Glomerular endothelial cell (primary cell): ENCODE results near the gene SEPTIN8. TPM values are rescaled to one million over a fixed set of nuclear protein-coding genes. Genes with fewer than 3 reads are reported as not detected.
A peak's percentile ranks its signal among the peaks of the same experiment; 100 is the strongest.

Source experiments
- DNase-seq: peaks from one replicate; pipeline ENCODE4 v3.0.0-alpha.2; 2011; ENCODE audit warnings: low read depth, low spot score; ENCODE audit errors: extremely low read depth
- total RNA-seq: library from RNA; depleted of rRNA; stranded (reverse); fragments of >200 nt; gene quantifications from 2 replicates; pipeline ENCODE4 v1.2.3, GENCODE V29; 2015

Gene SEPTIN8, protein sequence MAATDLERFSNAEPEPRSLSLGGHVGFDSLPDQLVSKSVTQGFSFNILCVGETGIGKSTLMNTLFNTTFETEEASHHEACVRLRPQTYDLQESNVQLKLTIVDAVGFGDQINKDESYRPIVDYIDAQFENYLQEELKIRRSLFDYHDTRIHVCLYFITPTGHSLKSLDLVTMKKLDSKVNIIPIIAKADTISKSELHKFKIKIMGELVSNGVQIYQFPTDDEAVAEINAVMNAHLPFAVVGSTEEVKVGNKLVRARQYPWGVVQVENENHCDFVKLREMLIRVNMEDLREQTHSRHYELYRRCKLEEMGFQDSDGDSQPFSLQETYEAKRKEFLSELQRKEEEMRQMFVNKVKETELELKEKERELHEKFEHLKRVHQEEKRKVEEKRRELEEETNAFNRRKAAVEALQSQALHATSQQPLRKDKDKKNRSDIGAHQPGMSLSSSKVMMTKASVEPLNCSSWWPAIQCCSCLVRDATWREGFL
- 60.4 and 65.0 TPM in 2 replicates for total RNA-seq

DNA sequence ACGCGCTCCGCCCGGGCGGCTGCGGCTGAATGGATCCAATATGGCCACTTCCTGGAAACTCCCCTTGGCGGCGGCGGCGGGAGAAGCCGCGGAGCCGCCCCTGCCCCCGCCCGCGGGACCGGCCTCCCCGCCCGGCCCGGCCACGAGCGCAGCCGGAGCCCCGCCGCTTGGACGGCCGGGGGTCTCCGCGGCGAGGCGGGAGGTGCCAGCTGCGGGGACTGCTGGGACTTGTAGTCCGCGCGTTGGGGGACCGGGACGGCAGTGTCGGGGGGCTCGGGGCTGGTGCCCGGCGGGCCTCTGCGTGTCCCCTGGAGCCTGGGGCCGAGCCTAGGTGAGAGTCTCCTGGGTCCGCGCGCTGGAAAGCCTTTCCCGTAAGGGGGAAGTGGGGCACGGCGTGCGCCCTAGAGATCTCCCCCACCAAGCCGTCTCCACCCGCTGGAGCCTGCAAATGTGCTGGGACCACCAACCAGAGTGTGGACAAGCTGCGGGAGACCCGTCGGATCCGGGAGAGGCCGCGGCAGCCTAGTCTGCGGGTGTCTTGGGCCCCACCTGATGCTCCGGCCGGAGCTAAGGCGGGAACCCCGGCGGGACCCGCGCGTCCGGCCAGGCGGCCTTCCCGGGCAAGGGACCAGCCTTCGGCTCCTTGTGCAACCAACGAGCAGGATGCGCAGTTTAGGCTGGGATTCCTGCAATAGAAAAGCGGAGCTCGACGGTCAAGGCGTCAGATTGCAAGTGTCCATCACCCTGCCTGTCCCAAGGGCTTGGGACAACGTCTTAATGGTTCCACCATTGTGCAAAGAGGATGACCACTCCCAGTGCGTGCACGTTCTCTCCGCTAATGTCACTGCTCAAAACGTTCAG lies at the start of gene SEPTIN8:
TSS of gene SEPTIN8 (minus strand) at position 31 of the 861 bp plus-strand sequence. CDS start 102 bp downstream, outside the sequence.
- DNase-seq = no peak

DNA sequence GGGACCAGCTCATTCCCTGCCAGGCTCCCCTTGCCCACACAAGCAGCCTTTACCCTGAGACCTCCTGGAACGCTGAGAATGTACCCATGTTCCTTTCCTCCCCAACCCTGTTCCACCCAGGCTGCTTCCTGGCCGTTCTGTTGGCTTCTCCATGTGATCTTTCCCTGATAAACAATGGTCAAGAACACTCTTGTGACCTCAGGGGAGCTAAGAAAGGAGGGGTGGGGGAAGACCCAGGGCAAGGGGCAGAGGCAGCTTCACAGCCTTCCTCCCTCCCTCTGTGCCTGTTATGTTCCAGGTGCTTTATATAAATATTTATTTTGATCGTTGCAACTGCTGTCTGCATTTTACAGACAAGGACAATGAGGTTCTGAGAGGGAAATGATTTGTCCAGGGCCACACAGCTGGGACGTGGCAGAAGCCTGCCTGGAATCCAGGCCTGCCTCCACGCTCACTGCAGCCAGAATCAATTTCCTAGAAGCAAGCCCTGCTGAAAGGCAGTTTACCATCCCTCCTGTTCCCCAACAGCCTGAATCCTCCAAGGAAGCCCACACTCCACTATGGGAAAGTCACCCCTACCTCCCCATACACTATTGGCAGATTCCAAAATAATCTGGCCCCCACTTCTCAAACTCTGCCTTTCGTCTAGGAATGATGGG lies 49.5 kb upstream of the SEPTIN8 start:
- no peak for DNase-seq

DNA sequence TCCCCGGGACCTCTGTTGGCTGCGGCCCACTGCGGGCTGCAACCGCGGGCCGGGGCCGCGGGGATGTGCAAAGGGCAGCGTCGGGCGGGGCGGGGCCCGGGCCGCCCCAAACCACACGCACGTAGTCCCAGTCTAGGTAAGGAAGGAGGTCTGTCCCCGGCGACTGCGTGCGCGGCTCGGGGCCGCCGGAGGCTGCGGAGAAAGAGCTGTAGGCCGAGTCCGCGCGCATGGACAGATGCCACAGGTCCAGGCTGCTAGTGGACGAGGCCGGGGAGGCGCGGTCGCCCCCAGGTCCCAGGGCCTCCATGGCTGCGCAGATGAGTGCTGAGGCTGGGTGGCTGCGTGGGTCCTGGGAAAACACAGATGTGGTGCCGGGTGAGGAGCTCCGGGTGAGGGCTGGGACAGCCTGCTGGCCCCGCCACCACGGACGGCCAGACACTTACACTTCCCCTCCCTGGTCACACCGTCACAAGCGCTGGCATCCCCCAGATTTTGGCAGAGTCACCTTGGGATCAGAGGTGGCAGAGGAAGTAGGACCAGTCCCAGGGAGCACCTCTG lies 48.9 kb upstream of the SEPTIN8 start:
- DNase-seq = no peak

DNA sequence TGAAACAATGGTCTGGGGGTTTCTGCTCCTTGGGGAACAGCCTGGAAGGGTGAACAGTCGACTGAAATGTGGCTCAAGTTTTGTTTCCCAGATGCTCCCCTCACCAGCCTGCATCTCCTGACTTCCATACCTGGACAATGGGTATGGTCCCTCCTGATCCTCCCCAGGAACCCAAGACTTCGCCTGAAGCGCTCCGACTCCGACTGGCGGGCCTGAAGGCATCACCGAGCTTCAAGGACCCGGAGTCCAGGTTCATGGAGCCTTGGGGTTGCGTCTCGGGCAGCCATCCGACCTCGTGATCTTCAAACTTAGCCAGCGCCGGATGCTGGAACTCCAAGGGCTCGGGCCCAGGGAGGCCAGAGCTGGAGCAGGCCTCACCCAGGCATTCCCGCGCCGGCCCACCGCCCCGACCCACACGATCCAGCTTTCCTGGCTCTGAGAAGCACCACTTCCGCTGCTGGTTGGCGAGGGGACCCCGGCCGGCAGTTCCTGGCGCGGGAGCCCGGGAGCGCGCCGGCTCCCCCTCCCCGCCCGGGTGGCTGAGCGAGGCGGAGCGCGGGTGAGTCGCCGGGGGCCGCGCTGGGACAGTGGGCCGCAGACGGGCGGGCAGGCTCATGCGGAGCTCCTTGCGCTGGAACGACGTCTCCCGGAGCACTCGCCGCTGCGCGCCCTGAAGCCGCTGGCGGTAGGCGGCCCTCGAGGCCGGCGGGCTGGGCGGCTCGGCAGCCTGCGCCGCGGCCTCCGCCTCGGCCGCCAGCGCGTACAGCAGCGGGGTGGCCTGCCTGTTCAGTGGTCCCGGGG lies 48.2 kb upstream of the SEPTIN8 start:
- no peak for DNase-seq

DNA sequence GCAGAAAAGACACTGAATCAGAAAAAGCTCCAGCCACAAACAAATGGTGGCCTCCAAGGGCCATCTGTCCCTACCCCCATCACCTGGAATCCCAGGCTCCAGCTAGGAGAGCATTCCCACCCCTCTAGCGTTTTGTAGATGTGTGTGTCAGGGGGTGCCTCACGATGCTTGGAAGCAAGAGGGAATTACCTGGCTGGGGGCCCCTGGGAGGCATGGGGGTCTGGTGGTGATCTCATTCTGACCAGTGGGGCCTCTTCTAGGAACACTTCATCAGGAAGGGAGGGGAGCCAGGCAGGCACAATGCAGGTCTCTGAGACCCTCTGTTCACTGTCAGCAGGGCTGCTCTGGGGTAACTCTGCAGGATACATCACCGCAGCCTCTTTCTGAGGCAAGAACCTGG lies 47.4 kb upstream of the SEPTIN8 start:
- no peak for DNase-seq

DNA sequence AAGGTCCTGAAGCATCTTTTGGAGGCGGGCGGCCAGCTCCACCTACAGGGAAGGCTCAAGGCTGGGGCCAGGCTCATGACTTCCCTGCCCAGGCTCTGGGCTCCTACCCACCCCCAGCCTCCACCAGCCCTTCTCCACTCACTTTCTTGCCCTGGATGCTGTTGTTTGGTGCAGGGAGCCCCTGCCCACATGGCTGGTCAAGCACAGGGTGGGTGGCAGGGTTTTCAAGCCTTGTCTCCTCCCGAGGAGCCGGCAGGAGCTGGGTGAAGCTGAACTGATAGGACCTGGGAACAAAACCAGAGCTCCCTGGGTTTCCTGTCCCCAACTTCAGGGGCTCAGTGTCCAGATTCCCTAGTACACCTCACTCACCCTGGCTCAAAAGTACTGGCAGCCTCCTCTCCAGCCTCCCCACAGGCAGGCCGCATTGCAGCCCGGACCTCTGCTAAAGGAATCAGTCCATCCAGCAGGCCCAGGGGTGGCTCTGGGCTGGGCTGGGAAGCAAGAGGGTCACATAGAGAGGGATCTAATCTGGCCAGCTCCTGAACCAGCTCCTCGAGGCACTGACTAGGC lies 46.5 kb upstream of the SEPTIN8 start:
- no peak for DNase-seq

DNA sequence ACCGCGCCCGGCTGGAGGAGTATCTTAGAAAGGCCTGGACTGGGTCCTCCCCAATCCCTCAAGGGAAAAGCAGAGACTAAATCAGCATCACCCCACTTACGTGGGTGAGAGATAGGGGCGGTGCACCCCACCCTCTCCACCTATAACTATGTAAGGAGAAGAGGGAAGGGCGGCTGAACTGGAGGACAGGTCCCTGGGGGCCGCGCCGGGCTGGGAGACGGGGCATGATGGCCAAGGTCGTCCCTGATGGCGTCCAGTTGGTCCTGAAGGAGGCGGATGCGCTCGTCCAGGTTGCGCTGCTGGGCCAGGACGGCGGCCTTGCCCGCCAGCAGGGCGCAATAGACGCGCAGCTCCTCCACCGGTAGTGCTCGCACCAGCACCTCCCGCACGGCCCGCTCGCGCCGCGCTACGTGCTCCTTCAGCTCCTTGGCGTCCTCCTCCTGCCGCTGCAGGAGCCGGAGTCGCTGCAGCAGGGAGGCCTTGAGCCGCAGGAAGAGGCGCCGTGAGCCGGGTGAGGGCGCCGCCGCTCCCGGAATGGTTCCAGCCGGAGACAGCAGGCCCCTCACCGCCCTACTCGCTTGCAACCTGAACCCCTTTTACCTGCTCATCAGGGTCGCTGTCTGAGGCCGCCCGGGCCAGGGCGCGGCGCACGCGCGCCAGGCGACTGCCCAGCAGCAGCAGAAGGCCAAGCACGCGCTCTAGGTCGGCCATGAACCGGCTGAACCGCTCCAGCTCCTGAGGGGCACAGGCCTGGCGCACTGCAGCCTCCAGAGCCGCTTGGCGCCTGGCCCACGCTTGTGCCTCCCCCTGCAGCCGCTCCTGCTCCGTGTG lies 45.8 kb upstream of the SEPTIN8 start:
- DNase-seq = no peak

DNA sequence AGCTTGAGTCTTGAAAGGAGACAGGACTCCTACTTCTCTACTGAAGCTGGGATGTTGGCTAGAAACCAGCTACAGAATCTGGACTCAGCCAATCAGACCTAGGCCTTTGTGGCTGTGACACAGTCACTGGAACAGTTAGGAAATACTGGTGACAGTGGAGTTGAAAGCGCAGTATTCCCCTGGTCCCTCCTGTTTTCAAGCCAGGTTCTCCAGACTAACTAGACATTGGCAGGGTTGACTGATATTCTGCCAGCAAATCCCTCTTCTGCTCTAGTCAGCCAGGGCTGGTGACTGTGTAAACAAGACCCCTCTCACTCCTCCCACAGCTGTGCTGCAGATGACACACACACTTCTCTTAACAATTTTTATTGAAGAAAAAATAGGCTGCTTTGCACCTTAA lies 44.8 kb upstream of the SEPTIN8 start:
- DNase-seq = no peak

DNA sequence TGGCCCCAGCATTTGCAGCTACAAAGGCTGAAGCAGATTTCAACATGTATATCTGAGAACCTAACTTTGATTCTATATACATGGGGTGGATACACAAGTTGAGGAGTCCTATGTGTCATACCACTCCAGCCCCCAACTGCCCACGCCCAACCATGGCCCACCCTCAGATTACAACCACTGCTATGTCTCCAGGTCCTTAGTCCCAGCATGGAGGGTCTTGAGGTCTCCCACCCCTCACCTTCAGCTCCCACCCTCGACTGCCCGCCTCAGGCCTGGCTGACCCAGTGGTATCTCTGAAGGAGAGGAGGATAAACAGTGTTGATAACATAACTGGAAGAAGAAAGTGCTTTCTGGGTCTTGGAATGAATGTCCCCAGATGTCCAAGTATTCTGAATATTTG lies 44.3 kb upstream of the SEPTIN8 start:
- DNase-seq = no peak

DNA sequence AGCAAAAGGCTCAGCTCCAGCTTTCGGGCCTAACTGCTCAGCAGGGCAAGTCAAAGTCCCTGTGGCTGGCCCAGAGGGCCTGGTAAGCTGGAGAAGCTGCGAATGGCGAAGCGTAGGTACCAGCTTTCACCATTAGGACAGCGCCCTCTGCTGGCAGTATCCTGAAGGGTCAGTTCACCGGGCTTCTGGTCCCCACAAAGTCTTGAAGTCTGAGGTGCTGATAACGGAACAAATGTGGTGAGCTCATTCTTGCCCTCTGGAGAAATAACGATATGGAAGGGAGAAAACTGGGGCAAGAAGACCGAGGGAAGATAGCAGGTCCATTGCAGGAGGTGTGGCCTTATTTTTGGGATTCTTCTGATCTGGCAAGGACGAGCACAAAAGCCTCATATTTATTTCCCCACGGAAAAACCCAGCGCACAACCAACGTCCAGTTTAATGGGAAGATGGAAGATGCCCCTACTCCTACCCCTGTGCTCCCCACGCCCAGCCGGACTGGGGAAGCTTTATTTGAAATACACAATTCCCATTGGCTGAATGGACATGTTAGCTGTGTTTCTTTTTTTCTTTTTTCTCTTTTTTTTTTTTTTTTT lies 43.2 kb upstream of the SEPTIN8 start:
- DNase-seq = peak; percentile 82

DNA sequence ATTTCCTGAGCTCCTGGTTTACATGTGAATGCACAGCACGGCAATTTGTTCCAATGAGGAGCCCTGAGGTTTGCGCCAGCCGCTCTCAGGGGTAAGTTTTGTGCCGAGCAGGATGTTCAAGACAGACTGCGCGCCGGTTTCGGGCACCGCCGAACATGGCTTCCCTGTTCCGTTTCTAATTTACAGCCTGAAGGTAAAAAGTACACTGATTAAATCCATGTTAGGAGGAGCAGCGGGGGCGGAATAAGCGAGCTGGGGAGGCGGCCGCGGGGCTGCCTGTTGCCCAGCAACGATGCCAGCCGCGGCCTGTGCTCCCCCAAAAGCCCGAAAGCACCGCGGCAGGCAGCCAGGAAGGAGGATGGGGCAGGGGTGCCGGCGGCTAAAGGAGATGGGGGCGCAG lies 42.4 kb upstream of the SEPTIN8 start:
- DNase-seq = no peak

DNA sequence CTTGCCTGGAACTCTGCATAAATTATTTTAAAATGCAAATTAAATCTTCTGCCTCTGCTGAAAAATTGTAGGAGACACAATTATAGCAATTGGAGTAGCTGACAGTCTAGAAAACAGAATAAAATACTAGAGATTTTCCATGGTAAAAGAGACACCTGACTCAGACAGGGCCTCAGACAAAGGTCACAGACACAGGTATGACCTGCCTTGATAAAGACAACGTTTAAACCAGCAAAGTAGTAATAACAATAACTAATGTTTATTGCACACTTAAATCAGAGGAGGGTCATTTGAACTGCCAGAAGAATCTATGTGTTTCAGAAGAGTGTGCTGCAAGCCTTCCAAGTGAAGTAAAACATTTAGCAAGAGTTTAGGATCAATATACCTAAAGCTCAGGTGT lies 40.0 kb upstream of the SEPTIN8 start:
- no peak for DNase-seq

DNA sequence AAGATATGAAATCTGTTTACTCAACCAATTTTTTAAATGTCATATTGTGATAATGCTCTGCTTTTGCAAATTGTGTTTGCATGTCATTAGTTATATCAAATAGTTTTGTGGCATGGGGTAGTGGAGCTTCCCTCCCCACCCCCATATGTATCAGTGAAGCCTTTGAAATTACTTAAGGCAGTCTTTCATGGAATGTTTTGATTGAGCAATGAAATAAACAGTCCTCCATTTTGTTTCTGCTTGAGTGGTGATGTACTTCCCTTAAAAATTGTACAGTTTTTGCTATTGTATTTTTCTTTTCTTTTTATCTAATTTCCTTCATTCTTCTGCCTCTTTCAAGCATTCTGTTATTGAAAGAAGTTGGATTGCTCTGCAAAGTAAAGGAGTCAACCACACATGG lies 39.5 kb upstream of the SEPTIN8 start:
- no peak for DNase-seq

DNA sequence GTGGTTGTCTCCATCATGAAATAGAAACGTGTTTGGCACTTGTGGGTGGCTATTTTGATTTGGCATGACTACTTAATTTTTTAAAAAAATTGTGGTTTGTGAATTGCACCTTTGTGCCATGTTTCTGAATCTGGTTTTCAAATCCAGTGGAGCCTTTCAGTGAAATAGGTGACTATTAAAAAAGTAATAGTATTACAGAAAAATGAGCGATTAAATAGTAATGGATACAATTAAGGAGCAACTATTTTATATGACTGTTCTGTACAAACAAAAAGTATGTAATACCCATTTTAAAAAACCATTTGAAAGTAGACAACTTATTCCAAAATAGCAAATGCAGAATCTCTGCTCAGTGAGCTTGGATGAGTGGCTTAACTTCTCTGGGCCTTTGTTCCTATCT lies 39.0 kb upstream of the SEPTIN8 start:
- no peak for DNase-seq

DNA sequence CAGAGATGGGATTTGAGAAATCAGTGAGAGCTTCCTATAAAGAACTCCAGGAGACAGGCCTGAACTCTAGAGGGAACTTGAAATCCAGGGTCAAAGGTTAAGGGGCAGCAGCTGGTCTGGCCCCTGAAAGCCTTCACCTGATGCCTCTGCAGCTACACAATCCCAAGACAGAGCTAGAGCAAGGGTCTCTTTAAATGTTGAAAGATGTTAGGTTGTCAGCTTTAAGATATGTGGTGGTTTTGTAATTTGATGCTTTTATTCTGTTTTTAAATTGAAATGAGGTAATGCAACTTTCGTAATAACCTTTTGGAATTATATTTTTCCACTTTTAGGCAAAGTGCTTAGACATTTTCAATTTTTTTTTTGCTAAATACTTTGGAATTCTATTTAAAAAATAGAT lies 38.4 kb upstream of the SEPTIN8 start:
- no peak for DNase-seq

DNA sequence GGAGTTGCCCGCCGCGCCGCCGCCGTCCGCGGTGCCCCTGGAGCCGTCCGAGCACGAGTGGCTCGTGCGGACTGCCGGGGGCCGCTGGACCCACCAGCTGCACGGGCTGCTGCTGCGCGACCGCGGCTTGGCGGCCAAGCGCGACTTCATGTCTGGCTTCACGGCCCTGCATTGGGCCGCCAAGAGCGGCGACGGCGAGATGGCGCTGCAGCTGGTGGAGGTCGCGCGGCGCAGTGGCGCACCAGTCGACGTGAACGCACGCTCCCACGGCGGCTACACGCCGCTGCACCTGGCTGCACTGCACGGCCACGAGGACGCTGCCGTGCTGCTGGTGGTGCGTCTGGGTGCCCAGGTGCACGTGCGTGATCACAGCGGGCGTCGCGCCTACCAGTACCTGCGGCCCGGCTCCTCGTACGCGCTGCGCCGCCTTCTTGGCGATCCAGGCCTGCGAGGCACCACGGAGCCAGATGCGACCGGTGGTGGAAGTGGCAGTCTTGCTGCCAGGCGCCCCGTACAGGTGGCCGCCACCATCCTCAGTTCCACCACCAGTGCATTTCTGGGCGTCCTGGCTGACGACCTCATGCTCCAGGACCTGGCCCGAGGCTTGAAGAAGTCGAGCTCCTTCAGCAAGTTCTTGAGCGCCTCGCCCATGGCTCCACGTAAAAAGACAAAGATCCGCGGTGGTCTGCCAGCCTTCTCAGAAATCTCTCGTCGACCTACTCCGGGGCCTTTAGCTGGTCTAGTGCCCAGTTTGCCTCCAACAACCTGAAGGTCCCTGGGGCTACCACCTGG lies 37.7 kb upstream of the SEPTIN8 start:
- DNase-seq = no peak

DNA sequence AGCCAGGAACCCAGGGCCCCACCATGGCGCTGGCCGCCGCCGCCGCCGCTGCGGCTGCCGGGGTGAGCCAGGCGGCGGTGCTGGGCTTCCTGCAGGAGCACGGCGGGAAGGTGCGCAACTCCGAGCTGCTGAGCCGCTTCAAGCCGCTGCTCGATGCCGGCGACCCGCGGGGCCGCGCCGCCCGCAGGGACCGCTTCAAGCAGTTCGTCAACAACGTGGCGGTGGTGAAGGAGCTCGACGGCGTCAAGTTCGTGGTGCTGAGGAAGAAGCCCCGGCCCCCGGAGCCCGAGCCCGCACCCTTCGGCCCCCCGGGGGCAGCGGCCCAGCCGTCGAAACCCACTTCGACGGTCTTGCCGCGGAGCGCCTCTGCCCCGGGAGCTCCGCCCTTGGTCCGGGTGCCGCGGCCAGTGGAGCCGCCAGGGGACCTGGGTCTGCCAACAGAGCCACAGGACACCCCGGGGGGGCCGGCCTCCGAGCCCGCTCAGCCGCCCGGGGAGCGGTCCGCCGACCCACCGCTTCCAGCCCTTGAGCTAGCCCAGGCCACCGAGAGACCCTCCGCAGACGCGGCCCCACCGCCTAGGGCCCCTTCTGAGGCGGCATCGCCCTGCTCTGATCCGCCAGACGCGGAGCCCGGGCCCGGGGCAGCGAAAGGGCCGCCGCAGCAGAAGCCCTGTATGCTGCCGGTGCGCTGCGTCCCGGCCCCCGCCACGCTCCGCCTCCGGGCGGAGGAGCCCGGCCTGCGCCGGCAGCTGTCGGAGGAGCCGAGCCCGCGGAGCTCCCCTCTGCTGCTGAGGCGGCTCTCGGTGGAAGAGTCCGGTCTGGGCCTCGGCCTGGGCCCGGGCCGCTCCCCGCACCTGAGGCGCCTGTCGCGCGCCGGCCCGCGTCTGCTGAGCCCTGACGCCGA lies 36.8 kb upstream of the SEPTIN8 start:
- DNase-seq = no peak
